GM18873 (cell line): Measurements from ENCODE around the gene ARFGEF3.
"Not testable (repeated sequence)": the region's sequence is repeated elsewhere in the genome, so short reads cannot be mapped to it uniquely, and the experiment has no call there.

Experiments
- ATAC-seq: cut with Tn5 transposase; IDR thresholded peaks from one replicate; pipeline ENCODE4 v1.9.1; 2021; ENCODE audit warnings: mild to moderate bottlenecking, moderate library complexity, moderate number of reproducible peaks; ENCODE audit not compliant: unreplicated experiment, low FRiP score

Gene ARFGEF3

GRCh38 chr6:138266095-138266494, 104.4 kb downstream of the ARFGEF3 start:
- no peak for ATAC-seq

- ATAC-seq, result no peak
Measured at GRCh38 chr6:138267971-138268895, 106.5 kb downstream of the ARFGEF3 start.

GRCh38 chr6:138271451-138271850, 109.7 kb downstream of the ARFGEF3 start:
- no peak for ATAC-seq

- ATAC-seq, result no peak
Measured at GRCh38 chr6:138272533-138273315, 111.0 kb downstream of the ARFGEF3 start.

- no peak for ATAC-seq
Measured at GRCh38 chr6:138275976-138276375, 114.2 kb downstream of the ARFGEF3 start.

- ATAC-seq, result no peak
Measured at GRCh38 chr6:138277835-138278234, 116.1 kb downstream of the ARFGEF3 start.

GRCh38 chr6:138278326-138278725, 116.6 kb downstream of the ARFGEF3 start:
- no peak for ATAC-seq

- no peak for ATAC-seq
Measured at GRCh38 chr6:138285800-138286199, 124.1 kb downstream of the ARFGEF3 start.

GRCh38 chr6:138286698-138287097, 125.0 kb downstream of the ARFGEF3 start:
- no peak for ATAC-seq

- peak; percentile 48 for ATAC-seq
Measured at GRCh38 chr6:138287144-138287955, 125.6 kb downstream of the ARFGEF3 start.

- not testable (repeated sequence) for ATAC-seq
Measured at GRCh38 chr6:138288428-138289085, 126.8 kb downstream of the ARFGEF3 start.

GRCh38 chr6:138289739-138290138, 128.0 kb downstream of the ARFGEF3 start:
- no peak for ATAC-seq

GRCh38 chr6:138290423-138290962, 128.8 kb downstream of the ARFGEF3 start:
- ATAC-seq, result no peak

GRCh38 chr6:138291036-138291848, 129.5 kb downstream of the ARFGEF3 start:
- no peak for ATAC-seq

GRCh38 chr6:138291849-138292181, 130.1 kb downstream of the ARFGEF3 start:
- no peak for ATAC-seq

- no peak for ATAC-seq
Measured at GRCh38 chr6:138292482-138292881, 130.7 kb downstream of the ARFGEF3 start.

GRCh38 chr6:138293428-138294395, 132.0 kb downstream of the ARFGEF3 start:
- ATAC-seq, result no peak

GRCh38 chr6:138296381-138296780, 134.6 kb downstream of the ARFGEF3 start:
- ATAC-seq, result no peak
